Suppressor macrophage treated with lipopolysaccharide for 1 hour (primary cell): Measurements from ENCODE around the gene NFYA.
"Not testable (repeated sequence)": the region's sequence is repeated elsewhere in the genome, so short reads cannot be mapped to it uniquely, and the experiment has no call there.

Experiments used
- DNase-seq, 3 donors: peaks; one replicate each; pipeline ENCODE4 v3.0.0-alpha.2; 2020 to 2022

The NFYA gene

DNA sequence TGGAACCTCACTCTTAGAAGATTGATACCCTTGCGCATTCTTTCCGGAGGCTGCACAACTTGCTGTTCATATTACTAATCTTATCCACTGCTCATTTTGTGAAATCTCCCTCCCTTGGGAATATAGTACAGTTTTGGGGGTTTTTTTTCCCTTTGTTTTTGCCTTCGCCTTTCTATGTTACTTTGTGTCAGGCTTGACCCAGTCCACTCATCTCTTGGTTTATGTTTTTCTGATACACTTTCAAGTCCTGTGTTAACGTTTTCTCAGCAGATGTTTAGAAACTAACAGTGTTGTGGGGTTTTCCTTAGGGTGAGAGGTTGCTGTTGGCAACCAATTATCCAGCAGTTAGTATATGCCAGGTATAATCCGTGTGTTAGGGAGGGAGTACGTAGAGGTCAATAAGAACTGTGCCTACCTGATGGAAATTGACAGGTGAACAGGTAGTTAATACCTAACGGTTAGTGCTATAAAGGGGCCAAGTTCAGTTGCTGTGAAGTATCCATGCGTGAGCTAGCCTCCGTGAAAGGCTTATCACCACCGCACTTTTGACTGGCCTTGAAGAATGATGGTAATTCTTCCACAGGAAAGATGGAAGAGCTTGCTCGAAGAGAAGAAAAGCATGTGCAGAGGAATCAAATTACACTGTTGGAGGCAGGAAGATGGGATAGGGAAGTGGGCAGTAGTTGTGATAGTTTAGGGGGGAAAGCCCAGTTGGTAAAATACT is 1.4 kb downstream of the NFYA start:
- DNase-seq, result peak; percentile 7 to 25 (median 14)

DNA sequence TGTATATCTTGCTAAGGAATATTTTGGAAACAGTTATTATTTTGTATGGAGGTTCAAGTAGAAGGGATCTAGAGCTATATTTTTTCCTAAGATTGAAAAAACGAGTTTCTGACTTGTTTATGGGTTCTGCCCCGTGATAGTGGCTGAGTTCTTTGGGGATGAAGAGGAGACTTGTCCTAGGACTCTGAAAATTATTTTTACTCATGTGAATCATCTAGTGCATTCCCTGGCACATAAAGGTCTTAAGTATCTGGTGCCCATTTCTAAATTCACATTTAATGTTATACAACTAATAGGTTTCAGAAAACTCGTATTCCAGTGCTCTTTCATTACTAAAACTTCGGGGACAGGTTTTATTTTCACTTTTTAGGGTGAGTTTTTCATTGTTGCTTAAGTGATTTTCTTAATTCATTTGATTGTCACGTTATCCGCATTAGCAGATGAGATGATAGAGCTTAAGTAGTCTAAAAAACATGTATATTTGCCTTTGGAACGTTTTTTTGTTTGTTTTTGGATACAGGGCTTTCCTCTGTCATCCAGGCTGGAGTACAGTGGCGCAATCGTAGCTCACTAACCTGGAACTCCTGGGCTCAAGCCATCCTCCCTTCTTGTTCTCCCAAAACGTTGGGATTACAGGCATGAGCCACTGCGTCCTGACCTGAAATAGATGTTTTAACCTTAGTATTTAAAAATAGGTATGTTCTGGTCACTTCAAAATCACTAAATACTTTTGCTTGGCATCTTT is 2.1 kb downstream of the NFYA start:
- no peak for DNase-seq

DNA sequence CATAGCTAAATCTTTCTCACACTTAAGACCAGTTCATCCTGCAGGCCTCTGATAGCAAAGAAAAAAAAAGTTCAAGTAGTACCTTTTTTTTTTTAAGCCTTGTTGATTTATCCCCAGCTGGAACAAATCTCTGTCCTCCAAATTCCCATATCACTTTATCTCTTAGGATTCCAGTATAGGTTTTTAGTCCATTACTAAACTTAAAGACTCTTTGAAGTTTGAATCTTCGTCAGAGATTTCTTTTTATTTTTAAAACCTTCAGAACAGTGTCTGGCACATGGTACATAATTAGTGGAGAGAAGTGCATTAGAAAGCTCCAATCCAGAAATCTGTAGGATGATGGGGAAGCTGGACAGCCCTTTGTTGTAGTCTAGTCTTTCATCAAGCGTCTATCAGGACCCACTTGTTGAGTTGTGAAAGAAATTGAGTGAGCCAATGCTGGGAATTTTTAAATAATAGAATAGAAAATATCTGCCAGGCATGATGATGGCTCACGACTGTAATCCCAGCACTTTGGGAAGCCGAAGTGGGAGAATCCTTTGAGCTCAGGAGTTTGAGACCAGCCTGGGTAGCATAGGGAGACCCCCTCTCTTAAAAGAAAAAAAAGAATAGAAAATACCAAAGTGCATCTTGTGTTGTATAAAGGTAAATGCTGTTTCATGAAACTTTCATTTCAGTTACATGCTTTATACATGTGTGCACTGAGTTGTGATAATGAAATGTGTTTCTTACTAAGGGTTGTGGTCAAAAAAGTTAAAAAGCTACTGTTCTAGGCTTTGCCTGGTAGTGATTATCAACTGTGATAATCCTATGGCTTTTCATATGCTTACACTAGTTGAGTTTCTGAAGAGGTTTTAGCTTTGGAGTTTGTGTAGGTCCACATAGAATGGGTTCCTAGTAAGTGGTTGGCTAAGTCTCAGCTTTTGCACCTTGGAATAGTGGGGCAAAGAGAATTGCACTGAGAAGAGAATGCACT is 3.2 kb downstream of the NFYA start:
- peak in 1 of 3 donors; percentile 25 for DNase-seq

DNA sequence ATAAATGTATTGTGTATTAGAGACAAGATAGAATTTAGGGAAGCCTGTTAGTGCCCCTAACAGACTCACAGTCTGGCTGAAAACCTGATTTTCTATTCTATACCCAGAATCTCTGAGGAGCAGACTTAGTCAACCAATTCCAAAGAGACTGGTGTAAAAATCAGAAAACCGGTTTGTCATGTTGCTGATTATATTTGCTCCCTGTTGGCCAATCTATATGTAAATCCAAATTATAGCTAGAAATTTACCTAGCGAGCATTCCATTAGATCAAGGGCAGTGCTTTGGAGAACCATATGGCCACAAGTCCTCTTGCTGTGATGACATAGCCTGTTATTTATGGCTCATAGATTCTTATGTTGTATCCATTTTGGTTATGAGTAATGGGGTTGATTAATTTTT is 4.8 kb downstream of the NFYA start:
- no peak for DNase-seq

DNA sequence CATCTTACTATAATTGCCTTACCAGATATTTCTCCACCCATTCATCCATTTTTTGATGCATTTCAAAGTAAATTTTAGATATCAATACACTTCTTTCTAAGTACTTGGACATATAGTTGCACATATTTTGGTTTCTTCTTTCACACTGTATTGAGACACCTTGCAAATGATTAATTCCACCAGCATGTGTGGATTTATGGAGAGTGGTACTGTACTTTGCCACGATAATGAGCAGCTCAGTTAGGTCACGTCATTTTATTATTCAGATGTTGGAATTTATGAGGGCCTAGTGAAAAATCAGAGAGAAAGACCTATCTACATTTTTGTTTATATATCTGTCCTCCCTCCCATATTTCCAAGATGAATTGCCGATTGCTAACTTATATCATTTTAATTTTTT is 5.3 kb downstream of the NFYA start:
- DNase-seq, result no peak

DNA sequence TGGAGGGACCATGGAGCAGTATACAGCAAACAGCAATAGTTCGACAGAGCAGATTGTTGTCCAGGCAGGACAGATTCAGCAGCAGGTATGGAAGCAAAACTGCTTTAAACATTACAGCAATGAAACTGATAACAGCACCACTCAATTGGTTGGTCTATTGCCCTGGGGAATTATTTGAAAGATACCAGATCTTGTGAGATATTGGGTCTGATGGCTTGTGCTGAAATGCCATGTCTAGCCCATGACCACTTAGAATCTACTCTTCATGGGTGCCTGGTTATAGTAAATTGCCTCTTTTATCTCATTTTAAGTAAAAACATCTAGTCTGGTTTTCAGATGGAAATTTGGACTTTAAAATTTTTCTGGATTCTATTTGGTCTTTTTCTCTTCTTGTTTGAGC is 6.3 kb downstream of the NFYA start:
- DNase-seq, result no peak

DNA sequence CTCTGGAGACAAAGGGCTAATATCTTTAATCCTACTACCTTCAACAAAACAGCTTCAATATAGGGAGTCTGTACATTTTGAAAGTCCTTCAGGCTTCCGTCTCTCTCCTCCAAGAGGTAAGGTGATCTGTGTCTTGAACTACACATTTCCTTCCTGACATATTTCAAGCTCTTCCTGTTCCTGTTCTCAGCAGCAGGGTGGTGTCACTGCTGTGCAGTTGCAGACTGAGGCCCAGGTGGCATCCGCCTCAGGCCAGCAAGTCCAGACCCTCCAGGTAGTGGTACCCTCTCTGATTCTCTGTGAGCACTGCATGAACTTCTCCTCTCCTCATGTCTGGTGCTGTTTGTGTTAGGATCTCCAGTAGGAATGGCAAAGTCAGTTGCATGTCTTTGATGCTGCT is 7.8 kb downstream of the NFYA start:
- DNase-seq, result no peak

DNA sequence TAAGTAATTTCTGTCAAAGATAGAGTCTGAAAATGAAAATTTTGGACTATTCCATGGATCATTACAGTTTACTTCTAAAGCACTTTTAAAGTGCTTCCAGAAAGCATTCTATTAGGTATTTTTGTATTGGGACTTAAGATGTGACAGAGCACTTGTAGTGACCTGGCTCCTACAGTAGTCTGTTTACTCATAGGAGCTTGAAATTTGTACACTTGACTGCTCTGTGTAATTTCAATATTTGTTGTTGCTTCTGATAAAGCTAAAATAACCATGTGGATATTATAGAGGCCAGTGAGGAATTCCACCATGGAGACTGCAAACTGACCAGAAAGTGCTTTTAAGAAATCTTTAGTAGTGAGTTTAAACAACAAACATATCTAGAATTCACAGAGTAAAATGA is 10.3 kb downstream of the NFYA start:
- no peak for DNase-seq

DNA sequence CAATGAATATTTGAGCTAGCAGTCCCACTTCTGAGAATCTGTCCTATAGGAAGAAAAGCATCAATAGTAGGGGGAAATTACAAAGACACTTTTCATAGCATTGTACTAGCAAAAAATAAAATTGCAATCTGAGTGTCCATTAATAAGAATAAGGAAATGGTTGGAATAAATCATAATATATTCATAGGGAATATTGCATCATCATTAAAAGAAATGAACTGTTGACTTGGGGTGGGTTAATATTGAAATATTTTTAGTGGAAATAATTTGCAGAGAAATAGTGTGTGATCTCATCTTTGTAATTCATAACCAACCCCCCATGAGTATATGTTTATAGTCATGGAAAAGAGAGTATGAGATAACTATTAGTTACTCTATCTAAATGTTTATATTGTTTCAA is 12.4 kb downstream of the NFYA start:
- DNase-seq, result no peak

DNA sequence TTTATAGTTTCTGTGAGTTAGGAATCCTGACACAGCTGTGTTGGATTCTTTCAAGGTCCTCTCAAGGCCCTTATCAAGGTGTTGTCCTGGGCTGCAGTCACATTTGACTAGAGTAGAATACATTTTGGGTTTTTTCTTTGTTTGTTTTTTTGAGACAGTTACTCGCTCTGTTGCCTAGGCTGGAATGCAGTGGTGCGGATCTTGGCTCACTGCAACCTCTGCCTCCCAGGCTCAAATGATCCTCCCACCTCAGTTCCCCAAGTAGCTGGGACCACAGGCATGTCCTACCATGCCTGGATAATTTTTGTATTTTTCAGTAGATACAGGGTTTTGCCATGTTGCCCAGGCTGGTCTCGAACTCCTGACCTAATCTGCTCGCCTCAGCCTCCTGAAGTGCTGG is 15.7 kb downstream of the NFYA start:
- no peak for DNase-seq

DNA sequence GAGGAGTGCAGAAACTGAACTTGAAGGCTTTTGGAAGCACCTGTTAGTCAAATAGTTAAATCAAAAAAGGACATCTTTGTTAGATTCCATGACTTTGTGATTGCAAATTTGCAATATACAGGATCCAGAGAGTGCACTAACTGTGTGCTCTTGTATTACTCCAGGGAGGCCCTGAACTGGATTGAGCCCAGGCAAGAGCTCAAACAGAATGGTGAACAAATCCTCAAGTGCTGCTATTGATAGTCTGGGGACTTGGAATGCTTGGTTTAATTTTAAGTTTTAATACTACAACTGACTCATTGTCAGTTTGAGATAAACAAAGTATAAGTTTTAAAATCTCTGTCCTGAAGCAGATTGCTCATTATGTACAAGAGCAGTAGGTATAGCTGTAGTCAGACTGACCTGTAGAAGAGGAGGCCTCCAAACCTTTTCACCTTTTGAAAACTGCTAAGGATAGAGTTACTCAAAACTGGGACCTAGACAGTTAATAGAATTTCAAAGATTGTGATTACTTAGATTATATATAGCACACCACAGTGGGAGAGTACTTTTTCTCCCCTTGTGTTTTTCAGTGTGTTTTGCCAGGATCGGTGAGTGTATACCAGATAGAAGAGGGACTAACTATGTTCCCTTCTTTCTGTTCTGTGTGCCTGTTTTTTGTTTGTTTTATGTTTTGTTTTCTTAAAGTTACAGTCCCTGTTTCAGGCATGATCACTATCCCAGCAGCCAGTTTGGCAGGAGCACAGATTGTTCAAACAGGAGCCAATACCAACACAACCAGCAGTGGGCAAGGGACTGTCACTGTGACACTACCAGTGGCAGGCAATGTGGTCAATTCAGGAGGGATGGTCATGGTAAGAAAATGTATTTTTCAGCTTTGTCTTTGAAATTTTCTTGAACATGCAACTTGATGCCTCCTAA is 18.3 kb downstream of the NFYA start:
- DNase-seq, result no peak

DNA sequence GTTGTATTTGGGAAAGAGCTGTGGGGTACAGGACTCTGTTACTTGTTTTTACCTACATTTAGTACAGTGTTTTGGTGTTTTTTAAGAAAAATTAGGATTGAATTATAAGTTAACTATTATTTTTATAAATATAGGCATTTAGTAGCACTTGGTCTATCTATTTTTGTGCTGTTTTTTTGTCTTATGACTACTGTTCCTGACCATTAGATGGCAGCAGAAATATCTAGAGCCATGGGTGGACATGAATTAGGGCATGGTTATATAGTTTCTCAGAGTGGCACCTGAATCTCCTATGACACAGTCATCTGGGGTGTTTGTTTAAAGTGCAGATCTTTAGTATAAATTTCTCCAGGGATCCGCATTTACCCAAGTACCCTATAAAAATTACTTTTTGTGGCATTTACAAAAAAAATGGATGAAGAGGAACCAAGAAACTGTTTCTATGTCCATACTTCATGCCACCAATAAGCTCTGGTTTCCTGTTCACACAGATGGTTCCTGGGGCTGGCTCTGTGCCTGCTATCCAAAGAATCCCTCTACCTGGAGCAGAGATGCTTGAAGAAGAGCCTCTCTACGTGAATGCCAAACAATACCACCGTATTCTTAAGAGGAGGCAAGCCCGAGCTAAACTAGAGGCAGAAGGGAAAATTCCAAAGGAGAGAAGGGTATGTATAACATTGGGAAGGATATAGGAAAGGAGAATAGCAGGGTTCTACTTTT is 19.8 kb downstream of the NFYA start:
- DNase-seq, result peak; percentile 27 to 63 (median 60)

DNA sequence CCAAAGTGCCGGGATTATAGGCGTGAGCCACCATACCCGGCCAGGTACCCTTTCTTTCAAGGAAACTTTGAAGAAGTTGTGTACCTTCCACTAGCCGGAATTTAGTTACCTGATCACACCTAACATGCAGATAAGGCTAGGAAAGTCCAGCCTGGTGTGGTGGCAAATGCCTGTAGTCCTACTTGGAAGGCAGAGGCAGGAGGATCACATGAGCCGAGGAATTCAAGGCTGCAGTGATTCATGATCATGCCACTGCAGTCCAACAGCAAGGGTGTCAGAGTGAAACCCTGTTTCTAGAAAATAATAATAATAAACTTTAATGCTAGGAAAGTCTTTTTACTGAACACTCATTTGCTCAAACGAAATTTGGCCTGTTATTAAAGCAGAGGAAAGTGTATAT is 21.0 kb downstream of the NFYA start:
- no peak for DNase-seq

DNA sequence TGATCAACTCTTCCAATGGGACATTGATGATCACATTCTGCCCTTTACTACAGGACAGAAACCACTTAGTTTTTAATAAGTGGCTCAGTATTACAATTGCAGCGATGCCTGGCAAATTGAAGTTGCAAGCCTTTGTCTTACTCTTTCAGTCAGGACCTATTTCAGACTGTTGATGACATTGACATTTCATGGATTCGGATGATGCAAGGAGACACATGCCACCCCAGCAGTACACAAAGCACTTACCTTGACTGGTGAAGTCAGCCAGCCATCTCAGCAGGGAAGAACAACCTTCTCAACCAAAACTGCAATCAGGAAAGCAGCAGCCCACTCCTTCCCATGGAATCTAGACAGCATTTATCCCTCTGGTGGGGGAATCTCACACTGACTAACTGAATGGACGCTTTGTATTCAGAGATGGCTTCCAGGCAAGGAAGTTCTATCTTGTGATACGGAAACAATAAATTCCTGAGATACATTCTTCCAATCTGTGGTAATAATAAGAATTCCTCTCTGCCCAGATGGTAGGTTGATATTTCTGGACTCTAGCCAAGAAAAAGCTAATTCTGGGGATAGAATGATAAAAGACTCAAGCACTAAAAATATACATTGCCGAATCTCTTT is 24.8 kb downstream of the NFYA start:
- no peak for DNase-seq

DNA sequence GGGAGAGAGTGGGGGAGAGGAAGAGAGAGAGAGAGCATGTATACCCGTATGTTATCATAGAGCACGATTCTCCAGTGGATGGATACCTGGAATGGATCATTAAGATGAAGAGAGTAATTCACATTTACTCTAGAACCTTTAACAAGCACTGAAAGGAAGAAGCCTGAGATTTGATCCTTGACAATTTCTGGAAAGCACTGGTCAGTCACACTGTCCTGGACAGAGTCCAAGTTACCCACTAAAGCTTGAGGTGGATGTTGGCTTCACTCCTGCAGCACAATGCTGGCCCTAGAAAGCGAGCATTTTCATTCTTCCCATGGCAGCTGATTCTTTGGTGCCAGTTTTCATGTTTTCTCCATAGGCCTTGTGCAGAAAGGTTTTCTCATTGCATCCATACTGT is 25.6 kb downstream of the NFYA start:
- no peak for DNase-seq

DNA sequence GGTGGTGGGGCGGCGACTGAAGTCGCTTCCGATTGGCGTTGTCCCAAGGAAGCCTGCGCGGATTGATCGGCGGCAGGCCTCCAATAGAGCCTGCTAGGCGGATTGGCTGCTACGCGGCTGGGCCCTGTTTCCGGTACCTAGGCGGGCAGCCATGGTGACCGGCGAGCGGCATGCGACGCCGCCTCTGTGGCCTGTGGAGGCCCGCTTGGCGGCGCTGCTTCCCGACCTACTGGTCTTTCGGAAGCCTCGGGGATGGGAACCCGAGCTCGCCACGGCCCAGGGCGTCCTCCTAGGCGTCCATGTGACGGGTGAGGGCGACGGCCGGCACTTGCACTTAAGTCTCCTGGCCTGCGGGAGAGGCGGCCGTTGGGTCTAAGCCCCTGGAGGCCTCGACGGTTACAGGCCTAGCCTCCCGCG is 28.1 kb downstream of the NFYA start:
- no peak for DNase-seq

DNA sequence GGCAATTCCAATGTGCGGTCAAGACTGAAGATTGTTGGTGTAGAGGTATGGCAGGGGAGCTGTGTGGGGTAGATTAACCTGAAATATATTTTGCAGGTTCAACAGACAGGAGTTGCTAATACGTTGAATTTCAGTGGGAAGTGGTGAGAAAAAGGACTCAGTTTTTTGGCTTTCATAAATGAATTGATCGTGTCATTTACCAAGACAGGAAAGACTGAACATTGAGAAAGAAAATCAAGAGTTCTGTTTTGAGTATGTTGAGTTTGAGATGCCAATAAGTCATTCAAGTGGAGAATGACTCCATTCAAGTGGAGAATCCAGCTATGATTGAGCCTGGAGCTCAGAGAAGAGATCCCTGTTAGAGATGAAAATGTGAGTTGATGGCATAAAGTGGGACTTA is 31.1 kb downstream of the NFYA start:
- DNase-seq, result no peak

DNA sequence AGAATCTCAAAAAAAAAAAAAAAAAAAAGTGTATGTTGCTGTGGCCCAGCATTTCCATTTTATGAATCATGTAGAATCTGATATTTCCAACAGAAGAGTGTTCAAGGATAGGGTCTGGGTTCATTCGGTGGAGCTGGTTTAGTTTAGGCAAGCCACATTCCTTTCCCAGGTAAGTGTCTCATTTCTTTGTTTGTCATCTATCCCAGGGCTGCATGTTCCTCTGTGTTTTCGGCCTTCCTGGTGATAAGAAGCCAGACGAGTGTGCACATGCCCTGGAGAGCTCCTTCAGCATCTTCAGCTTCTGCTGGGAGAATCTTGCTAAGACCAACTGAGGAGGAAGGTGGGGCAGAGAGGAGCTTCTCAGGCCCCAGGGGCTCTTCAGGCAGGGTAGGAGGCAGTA is 38.2 kb downstream of the NFYA start:
- no peak for DNase-seq

DNA sequence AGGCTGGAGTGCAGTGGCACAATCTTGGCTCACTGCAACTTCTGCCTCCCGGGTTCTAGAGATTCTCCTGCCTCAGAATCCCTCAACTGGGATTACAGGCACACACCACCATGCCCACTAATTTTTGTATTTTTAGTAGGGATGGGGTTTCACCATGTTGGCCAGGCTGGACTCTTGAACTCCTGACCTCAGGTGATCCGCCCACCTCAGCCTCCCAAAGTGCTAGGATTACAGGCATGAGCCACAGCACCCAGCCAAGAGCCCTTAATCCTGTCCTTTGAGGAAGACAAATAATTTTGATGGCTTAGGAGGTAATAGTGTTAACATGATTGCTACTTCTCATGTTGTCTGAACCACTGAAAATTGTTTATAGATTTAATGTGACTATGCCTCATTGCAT is 42.3 kb downstream of the NFYA start:
- DNase-seq, result not testable (repeated sequence)

DNA sequence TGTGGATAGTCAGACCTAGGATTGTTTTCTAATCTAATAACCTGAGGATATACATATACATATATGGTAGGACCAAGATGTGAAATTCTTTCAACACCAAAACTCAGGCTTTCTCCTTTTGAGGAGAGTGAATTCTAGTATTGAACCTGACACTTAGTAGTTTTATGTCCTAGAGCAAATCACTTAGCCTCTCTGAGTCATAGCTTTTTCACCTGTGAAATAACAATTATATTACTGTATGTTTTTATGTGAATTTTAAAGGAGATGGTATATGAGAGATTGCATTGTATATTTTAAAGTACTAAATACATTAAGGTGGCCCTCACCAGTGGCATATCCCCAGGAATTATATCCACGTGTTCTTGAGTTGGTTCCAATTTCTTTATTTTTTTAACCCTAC is 46.7 kb downstream of the NFYA start:
- no peak for DNase-seq

DNA sequence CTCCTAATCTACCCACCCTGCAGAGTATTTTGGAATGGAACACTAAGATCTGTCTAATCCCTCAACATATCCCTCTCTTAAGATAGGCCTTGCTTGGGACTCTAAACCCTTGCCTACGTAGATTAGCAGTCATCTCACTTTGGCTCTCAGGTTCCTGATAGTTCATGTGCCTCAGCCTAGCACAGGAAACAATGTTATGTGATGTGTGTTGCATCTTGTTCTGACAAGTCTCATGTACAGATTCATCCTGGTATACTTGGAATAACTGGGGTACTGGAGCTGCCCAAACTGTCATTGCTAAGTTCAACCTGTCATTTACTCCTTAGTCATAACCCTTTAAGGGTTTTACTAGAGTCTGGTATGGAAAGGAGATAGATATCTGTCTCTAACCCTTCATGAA is 47.3 kb downstream of the NFYA start:
- no peak for DNase-seq
